ENCODE data around the gene DLG2.

The DLG2 gene

GRCh38 chr11:84922212-84922805, 704.8 kb downstream of the DLG2 start:
- H3K4me3 ChIP-seq (ENCODE audit: low read depth, low read length): no peak overlapping the region
- DNase-seq (ENCODE audit: low read depth): no peak
- TF ChIP-seq CTCF (IDR thresholded peaks at IDR 0.05; ENCODE audit: control insufficient read depth, extremely low read depth, insufficient read depth): no peak

- DNase-seq (ENCODE audit: low read depth): no peak
- no peak for TF ChIP-seq CTCF (IDR thresholded peaks at IDR 0.05; ENCODE audit: control insufficient read depth, extremely low read depth, insufficient read depth)
- no peak overlapping the region for H3K4me3 ChIP-seq (ENCODE audit: low read depth, low read length)
Measured at GRCh38 chr11:84914511-84914910, 712.6 kb downstream of the DLG2 start.

- no peak for DNase-seq (ENCODE audit: low read depth)
- H3K4me3 ChIP-seq (ENCODE audit: low read depth, low read length): no peak overlapping the region
- no peak for TF ChIP-seq CTCF (IDR thresholded peaks at IDR 0.05; ENCODE audit: control insufficient read depth, extremely low read depth, insufficient read depth)
Measured at GRCh38 chr11:84909740-84910139, 717.4 kb downstream of the DLG2 start.

- no peak for TF ChIP-seq CTCF (IDR thresholded peaks at IDR 0.05; ENCODE audit: control insufficient read depth, extremely low read depth, insufficient read depth)
- H3K4me3 ChIP-seq (ENCODE audit: low read depth, low read length): no peak overlapping the region
- no peak for DNase-seq (ENCODE audit: low read depth)
Measured at GRCh38 chr11:84906995-84907394, 720.1 kb downstream of the DLG2 start.

GRCh38 chr11:84905411-84905810, 721.7 kb downstream of the DLG2 start:
- DNase-seq (ENCODE audit: low read depth): no peak
- no peak overlapping the region for H3K4me3 ChIP-seq (ENCODE audit: low read depth, low read length)
- no peak for TF ChIP-seq CTCF (IDR thresholded peaks at IDR 0.05; ENCODE audit: control insufficient read depth, extremely low read depth, insufficient read depth)

GRCh38 chr11:84902445-84902844, 724.7 kb downstream of the DLG2 start:
- no peak for DNase-seq (ENCODE audit: low read depth)
- TF ChIP-seq CTCF (IDR thresholded peaks at IDR 0.05; ENCODE audit: control insufficient read depth, extremely low read depth, insufficient read depth): no peak
- no peak overlapping the region for H3K4me3 ChIP-seq (ENCODE audit: low read depth, low read length)

GRCh38 chr11:84901991-84902390, 725.2 kb downstream of the DLG2 start:
- H3K4me3 ChIP-seq (ENCODE audit: low read depth, low read length): no peak overlapping the region
- no peak for DNase-seq (ENCODE audit: low read depth)
- TF ChIP-seq CTCF (IDR thresholded peaks at IDR 0.05; ENCODE audit: control insufficient read depth, extremely low read depth, insufficient read depth): no peak
